ENCODE results near the gene PPP6R3. TPM values are rescaled to one million over a fixed set of nuclear protein-coding genes. Genes with fewer than 3 reads are reported as not detected.

PPP6R3 gene
- total RNA-seq, 1 experiment from 2014 or later: 129 TPM

DNA sequence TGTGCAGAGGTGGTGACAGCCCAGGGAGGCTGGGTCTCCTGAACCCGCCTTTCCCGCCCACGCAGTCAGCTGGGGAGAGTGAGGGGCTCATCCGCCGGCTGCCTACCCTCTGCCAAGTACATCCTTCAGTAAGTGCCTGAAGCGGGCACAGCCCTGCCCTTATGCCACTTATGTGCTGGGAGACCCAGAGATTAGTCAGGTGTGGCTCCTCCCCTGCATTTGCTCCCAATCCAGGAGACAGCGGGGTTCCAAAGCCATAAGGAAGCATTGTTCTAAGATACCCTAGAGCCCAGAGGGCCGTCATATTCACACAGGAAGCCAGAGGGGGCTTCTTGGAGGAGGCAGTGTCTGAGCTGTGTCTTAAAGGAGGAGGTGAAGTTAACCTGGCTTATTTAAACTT, 5.8 kb upstream of the PPP6R3 start:
- peaks cover 17% of the 10 kb centered on the region; the same call in 1 of the 2 replicates for H3F3A ChIP-seq (ENCODE audit: insufficient read depth, low read depth)
- H3K27me3 ChIP-seq (ENCODE audit: insufficient read depth, low read depth): no peaks in the 10 kb centered on the region
- H2AFZ ChIP-seq: no peak overlapping the region
- CTCF ChIA-PET: no interaction called here
- TF ChIP-seq EZH2 (IDR thresholded peaks at IDR 0.05; ENCODE audit: low read depth): no peak
- TF ChIP-seq, protein P1, sequence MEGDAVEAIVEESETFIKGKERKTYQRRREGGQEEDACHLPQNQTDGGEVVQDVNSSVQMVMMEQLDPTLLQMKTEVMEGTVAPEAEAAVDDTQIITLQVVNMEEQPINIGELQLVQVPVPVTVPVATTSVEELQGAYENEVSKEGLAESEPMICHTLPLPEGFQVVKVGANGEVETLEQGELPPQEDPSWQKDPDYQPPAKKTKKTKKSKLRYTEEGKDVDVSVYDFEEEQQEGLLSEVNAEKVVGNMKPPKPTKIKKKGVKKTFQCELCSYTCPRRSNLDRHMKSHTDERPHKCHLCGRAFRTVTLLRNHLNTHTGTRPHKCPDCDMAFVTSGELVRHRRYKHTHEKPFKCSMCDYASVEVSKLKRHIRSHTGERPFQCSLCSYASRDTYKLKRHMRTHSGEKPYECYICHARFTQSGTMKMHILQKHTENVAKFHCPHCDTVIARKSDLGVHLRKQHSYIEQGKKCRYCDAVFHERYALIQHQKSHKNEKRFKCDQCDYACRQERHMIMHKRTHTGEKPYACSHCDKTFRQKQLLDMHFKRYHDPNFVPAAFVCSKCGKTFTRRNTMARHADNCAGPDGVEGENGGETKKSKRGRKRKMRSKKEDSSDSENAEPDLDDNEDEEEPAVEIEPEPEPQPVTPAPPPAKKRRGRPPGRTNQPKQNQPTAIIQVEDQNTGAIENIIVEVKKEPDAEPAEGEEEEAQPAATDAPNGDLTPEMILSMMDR (conservative IDR thresholded peaks at IDR 0.05): no peak
- no peaks in the 10 kb centered on the region for H3K36me3 ChIP-seq (ENCODE audit: low read depth)
- POLR2A ChIA-PET (ENCODE audit: unreplicated experiment): no interaction called here
- no peaks in the 10 kb centered on the region for H3K4me1 ChIP-seq (replicated peaks; ENCODE audit: insufficient read depth)
- no peak overlapping the region for H3K27ac ChIP-seq
- no peaks in the 10 kb centered on the region for H3K9me3 ChIP-seq (ENCODE audit: insufficient read depth, low read depth)
- H3K79me2 ChIP-seq (ENCODE audit: low read depth): no peaks in the 10 kb centered on the region
- H4K20me1 ChIP-seq (ENCODE audit: insufficient read depth): no peaks in the 10 kb centered on the region
- no peak overlapping the region for H3K4me2 ChIP-seq
- no TSS peak for BruUV-seq (replicated peaks)
- intact Hi-C loops (cut with micrococcal nuclease; ENCODE audit: unreplicated experiment): no loop called here
- H3K4me3 ChIP-seq: no peak overlapping the region
- H3K9me2 ChIP-seq (ENCODE audit: insufficient read depth): no peaks in the 10 kb centered on the region
- DNase-seq: no peak

- no TSS peak for BruUV-seq (replicated peaks)
- no peaks in the 10 kb centered on the region for H3K79me2 ChIP-seq (ENCODE audit: low read depth)
- no peaks in the 10 kb centered on the region for H3K27me3 ChIP-seq (ENCODE audit: insufficient read depth, low read depth)
- TF ChIP-seq, protein P1 (conservative IDR thresholded peaks at IDR 0.05): no peak
- TF ChIP-seq EZH2 (IDR thresholded peaks at IDR 0.05; ENCODE audit: low read depth): no peak
- H2AFZ ChIP-seq: no peak overlapping the region
- H3K36me3 ChIP-seq (ENCODE audit: low read depth): no peaks in the 10 kb centered on the region
- DNase-seq: no peak
- ChIA-PET CTCF (interaction anchor here (0.7 kb wide), 1 partner anchor 1228 kb away, joined by 3 read pairs; no protein-coding TSS in a partner anchor), POLR2A (ENCODE audit: unreplicated experiment) (no interaction called here)
- H4K20me1 ChIP-seq (ENCODE audit: insufficient read depth): no peaks in the 10 kb centered on the region
- no peak overlapping the region for H3K4me2 ChIP-seq
- H3K9me3 ChIP-seq (ENCODE audit: insufficient read depth, low read depth): no peaks in the 10 kb centered on the region
- peaks cover 20% of the 10 kb centered on the region; the same call in 1 of the 2 replicates for H3F3A ChIP-seq (ENCODE audit: insufficient read depth, low read depth)
- H3K9me2 ChIP-seq (ENCODE audit: insufficient read depth): no peaks in the 10 kb centered on the region
- H3K4me1 ChIP-seq (replicated peaks; ENCODE audit: insufficient read depth): no peaks in the 10 kb centered on the region
- intact Hi-C loops (cut with micrococcal nuclease; ENCODE audit: unreplicated experiment): no loop called here
- H3K27ac ChIP-seq: no peak overlapping the region
- no peak overlapping the region for H3K4me3 ChIP-seq
These were observed 5.1 kb upstream of the PPP6R3 start for GRCh38 chr11:68455485-68455884.

GRCh38 chr11:68457216-68457897, 3.2 kb upstream of the PPP6R3 start:
- CTCF ChIA-PET: no interaction called here
- Histone ChIP-seq H3K4me2 (no peak overlapping the region), H3K27ac (no peak overlapping the region), H2AFZ (no peak overlapping the region), H3K9me2 (ENCODE audit: insufficient read depth) (no peaks in the 10 kb centered on the region), H3K27me3 (ENCODE audit: insufficient read depth, low read depth) (no peaks in the 10 kb centered on the region), H3F3A (ENCODE audit: insufficient read depth, low read depth) (peaks cover 11% of the 10 kb centered on the region; the same call in 1 of the 2 replicates), H3K79me2 (ENCODE audit: low read depth) (peaks cover 18% of the 10 kb centered on the region), H3K4me1 (replicated peaks; ENCODE audit: insufficient read depth) (peaks cover 7% of the 10 kb centered on the region), H3K9me3 (ENCODE audit: insufficient read depth, low read depth) (no peaks in the 10 kb centered on the region), H3K4me3 (no peak overlapping the region), H4K20me1 (ENCODE audit: insufficient read depth) (peaks cover 10% of the 10 kb centered on the region), H3K36me3 (ENCODE audit: low read depth) (no peaks in the 10 kb centered on the region; the same call in 1 of the 2 replicates)
- POLR2A ChIA-PET (ENCODE audit: unreplicated experiment): interaction anchor here (0.6 kb wide), 1 partner anchor 86 kb away, joined by 3 read pairs; no protein-coding TSS in a partner anchor
- intact Hi-C loops (cut with micrococcal nuclease; ENCODE audit: unreplicated experiment): no loop called here
- BruUV-seq (replicated peaks): no TSS peak
- no peak for DNase-seq
- TF ChIP-seq EZH2 (IDR thresholded peaks at IDR 0.05; ENCODE audit: low read depth): no peak
- TF ChIP-seq, protein P1 (conservative IDR thresholded peaks at IDR 0.05): no peak
